PC-3 (cell line): Measurements from ENCODE around the gene BBC3. TPM values are rescaled to one million over a fixed set of nuclear protein-coding genes. Genes with fewer than 3 reads are reported as not detected.
"Not testable (repeated sequence)": the region's sequence is repeated elsewhere in the genome, so short reads cannot be mapped to it uniquely, and the experiment has no call there.

ENCODE experiments used
- ATAC-seq: fragments of 200-7000 bp; cut with Tn5 transposase; 2 replicates; pipeline ENCODE4 v1.9.1; 2020; ENCODE audit warnings: mild to moderate bottlenecking, moderate library complexity
- BruUV-seq: library from RNA; stranded (reverse); fragments of 400-500 nt; replicated peaks from 2 replicates; lab custom pipeline; 2021; lab: Mats Ljungman, UMichigan
- CTCF ChIA-PET: fragments of 300-600 bp; sonication (Branson Sonifier 250); formaldehyde crosslinking; loops from one replicate; lab custom pipeline; 2022; ENCODE audit warnings: antibody characterized with exemption; lab: Charles Lee
- POLR2A ChIA-PET: fragments of 300-600 bp; sonication (Branson Sonifier 250); formaldehyde crosslinking; loops from one replicate; lab custom pipeline; 2022; ENCODE audit warnings: antibody characterized with exemption; ENCODE audit not compliant: unreplicated experiment; lab: Charles Lee
- DNase-seq: peaks from one replicate; pipeline ENCODE4 v3.0.0-alpha.2; 2015
- H2AFZ ChIP-seq: fragments of 300-600 bp; sonication (generic); 2 replicates; pipeline ENCODE4 v1.6.0; 2016; ENCODE audit warnings: antibody characterized with exemption, low read length
- H3F3A ChIP-seq: fragments of 300-600 bp; sonication (generic); one replicate; pipeline ENCODE4 v1.6.0; 2017; ENCODE audit warnings: antibody characterized with exemption, low read length, control low read depth, mild to moderate bottlenecking; ENCODE audit not compliant: unreplicated experiment
- H3K27ac ChIP-seq: fragments of 300-600 bp; sonication (generic); 2 replicates; pipeline ENCODE4 v1.5.1; 2016; ENCODE audit warnings: mild to moderate bottlenecking, low read length
- H3K27me3 ChIP-seq: fragments of 300-600 bp; sonication (generic); 2 replicates; pipeline ENCODE4 v1.6.1; 2016; ENCODE audit warnings: low read length, mixed read lengths
- H3K36me3 ChIP-seq: fragments of 300-600 bp; sonication (generic); 2 replicates; pipeline ENCODE4 v1.6.1; 2016; ENCODE audit warnings: low read depth, mixed run types, low read length, mixed read lengths
- H3K4me1 ChIP-seq: fragments of 300-600 bp; sonication (generic); 2 replicates; pipeline ENCODE4 v1.5.1; 2016; ENCODE audit warnings: low read length; ENCODE audit not compliant: insufficient read depth
- H3K4me2 ChIP-seq: fragments of 300-600 bp; sonication (generic); 2 replicates; pipeline ENCODE4 v1.6.0; 2016; ENCODE audit warnings: low read length
- H3K4me3 ChIP-seq: fragments of 300-600 bp; sonication (generic); 2 replicates; pipeline ENCODE4 v1.5.1; 2016; ENCODE audit warnings: mild to moderate bottlenecking, low read length, mixed read lengths
- H3K79me2 ChIP-seq: fragments of 300-600 bp; sonication (generic); 2 replicates; pipeline ENCODE4 v1.6.1; 2017; ENCODE audit warnings: low read length, mixed read lengths
- H3K9ac ChIP-seq: fragments of 300-600 bp; sonication (generic); 2 replicates; pipeline ENCODE4 v1.6.0; 2016; ENCODE audit warnings: mild to moderate bottlenecking, low read length
- H3K9me2 ChIP-seq: fragments of 300-600 bp; sonication (generic); replicated peaks from 2 replicates; pipeline ENCODE4 v1.6.1; 2016; ENCODE audit warnings: mixed run types, low read length, mixed read lengths
- H3K9me3 ChIP-seq: fragments of 300-600 bp; sonication (generic); 2 replicates; pipeline ENCODE4 v1.6.1; 2016; ENCODE audit warnings: low read length, mixed read lengths
- H4K20me1 ChIP-seq: fragments of 300-600 bp; sonication (generic); 2 replicates; pipeline ENCODE4 v1.6.1; 2016; ENCODE audit warnings: low read length, mixed read lengths
- CTCF ChIP-seq: fragments of 300-600 bp; sonication (generic); conservative IDR thresholded peaks from 2 replicates; pipeline ENCODE4 v1.5.1; 2017; ENCODE audit warnings: antibody characterized with exemption, low read depth, mild to moderate bottlenecking, low read length
- EZH2 ChIP-seq: fragments of 300-600 bp; sonication (generic); IDR thresholded peaks from one replicate; pipeline ENCODE4 v1.6.1; 2017; ENCODE audit warnings: antibody characterized with exemption, mild to moderate bottlenecking, low read length; ENCODE audit not compliant: unreplicated experiment
- EZH2phosphoT487 ChIP-seq: fragments of 300-600 bp; sonication (generic); IDR thresholded peaks from 2 replicates; pipeline ENCODE4 v1.6.1; 2018; ENCODE audit warnings: mild to moderate bottlenecking, antibody characterized with exemption, low read length, borderline replicate concordance
- intact Hi-C: fragments of 100-400 bp; cut with micrococcal nuclease; formaldehyde crosslinking; loops from 2 replicates; pipeline ENCODE4 v1.9.0; 2023
- total RNA-seq: library from RNA; depleted of rRNA; stranded (reverse); fragments of >200 nt; gene quantifications from 2 replicates; pipeline ENCODE4 v1.2.3, GENCODE V29; 2014

The BBC3 gene
- total RNA-seq, 1 experiment from 2014 or later, result 2.9 TPM

GRCh38 chr19:47266401-47266941 lies 35.5 kb upstream of the BBC3 start:
- Histone ChIP-seq H3K9me2 (no peaks in the 10 kb centered on the region), H3K9ac (no peak overlapping the region), H2AFZ (no peak overlapping the region), H3K27ac (no peak overlapping the region), H3K4me3 (no peak overlapping the region), H3F3A (no peaks in the 10 kb centered on the region), H3K4me1 (no peaks in the 10 kb centered on the region), H3K9me3 (no peaks in the 10 kb centered on the region), H3K36me3 (no peaks in the 10 kb centered on the region), H3K4me2 (no peak overlapping the region), H3K79me2 (no peaks in the 10 kb centered on the region), H4K20me1 (no peaks in the 10 kb centered on the region), H3K27me3 (no peaks in the 10 kb centered on the region)
- POLR2A ChIA-PET, result no interaction called here
- TF ChIP-seq EZH2phosphoT487 (no peak), CTCF (no peak), EZH2 (no peak)
- ATAC-seq (no peak), DNase-seq (no peak)
- intact Hi-C loops, result no loop called here
- BruUV-seq, result no TSS peak
- CTCF ChIA-PET, result no interaction called here

DNA sequence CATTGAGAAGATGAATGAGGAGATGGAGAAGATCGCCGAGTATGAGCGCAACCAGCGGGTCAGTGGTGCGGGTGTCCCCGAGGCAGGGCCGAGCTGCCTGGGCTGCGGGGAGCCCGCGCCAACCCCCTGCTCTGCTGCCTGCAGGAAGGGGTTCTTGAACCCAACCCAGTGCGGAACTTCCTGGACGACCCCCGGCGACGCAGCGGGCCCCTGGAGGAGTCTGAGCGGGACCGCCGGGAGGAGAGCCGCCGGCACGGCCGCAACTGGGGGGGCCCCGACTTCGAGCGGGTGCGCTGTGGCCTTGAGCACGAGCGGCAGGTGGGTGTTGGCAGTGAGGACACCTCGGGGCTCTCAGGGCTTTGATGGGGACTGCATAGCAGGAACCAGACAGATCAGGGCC lies 33.6 kb upstream of the BBC3 start:
- Histone ChIP-seq H3K79me2 (no peaks in the 10 kb centered on the region), H3F3A (no peaks in the 10 kb centered on the region), H3K36me3 (no peaks in the 10 kb centered on the region; the same call in 1 of the 2 replicates), H3K4me1 (no peaks in the 10 kb centered on the region), H3K9me2 (no peaks in the 10 kb centered on the region), H3K9ac (no peak overlapping the region), H3K27ac (no peak overlapping the region), H3K4me3 (no peak overlapping the region), H3K27me3 (no peaks in the 10 kb centered on the region), H4K20me1 (no peaks in the 10 kb centered on the region), H2AFZ (no peak overlapping the region), H3K9me3 (no peaks in the 10 kb centered on the region), H3K4me2 (no peak overlapping the region)
- TF ChIP-seq EZH2phosphoT487 (no peak), EZH2 (no peak), CTCF (no peak)
- DNase-seq (no peak), ATAC-seq (no peak)
- intact Hi-C loops, result no loop called here
- BruUV-seq, result no TSS peak
- CTCF ChIA-PET, result no interaction called here
- POLR2A ChIA-PET, result no interaction called here

GRCh38 chr19:47261946-47262793 lies 31.2 kb upstream of the BBC3 start:
- CTCF ChIA-PET, ATAC-seq, H4K20me1 ChIP-seq, H3K4me1 ChIP-seq, H3K27me3 ChIP-seq, H3K9me3 ChIP-seq, H3K36me3 ChIP-seq, H3F3A ChIP-seq, H2AFZ ChIP-seq, H3K9ac ChIP-seq, BruUV-seq, DNase-seq, H3K9me2 ChIP-seq, intact Hi-C loops, H3K4me2 ChIP-seq, H3K4me3 ChIP-seq, H3K27ac ChIP-seq, H3K79me2 ChIP-seq, POLR2A ChIA-PET: not testable (repeated sequence)
